Measurements from ENCODE around the gene EHD3.

DNA sequence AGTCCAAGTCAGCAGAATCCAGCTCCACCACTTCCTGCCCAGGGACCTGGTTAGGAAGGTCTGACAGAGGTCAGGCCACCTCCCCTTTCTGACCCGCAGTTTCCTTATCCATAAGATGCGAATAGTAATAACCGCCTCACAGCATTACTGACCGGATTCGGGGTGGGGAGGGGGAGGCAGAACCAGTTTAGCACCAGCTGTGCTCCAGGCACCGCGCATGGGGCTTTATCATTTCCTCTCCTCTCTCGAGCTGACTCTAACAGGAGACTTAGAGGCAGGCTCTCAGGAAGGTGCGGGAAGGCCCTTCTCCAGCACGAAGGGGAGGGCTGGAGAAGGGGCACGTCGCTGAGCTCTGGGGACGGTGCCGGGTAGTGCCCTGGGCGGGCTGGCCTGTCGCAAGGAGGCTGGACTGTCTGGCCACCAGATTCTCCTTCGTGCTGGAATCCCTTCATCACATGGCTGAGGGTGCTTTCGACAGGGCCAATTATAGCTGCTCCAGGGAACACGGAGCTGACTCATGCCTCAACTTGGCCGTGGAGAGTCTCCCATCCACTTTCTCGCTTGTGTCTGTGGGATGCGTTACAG lies 5.7 kb downstream of the EHD3 start:
- no peak for TF ChIP-seq POLR2A (IDR thresholded peaks at IDR 0.05)
- TF ChIP-seq, protein P1, sequence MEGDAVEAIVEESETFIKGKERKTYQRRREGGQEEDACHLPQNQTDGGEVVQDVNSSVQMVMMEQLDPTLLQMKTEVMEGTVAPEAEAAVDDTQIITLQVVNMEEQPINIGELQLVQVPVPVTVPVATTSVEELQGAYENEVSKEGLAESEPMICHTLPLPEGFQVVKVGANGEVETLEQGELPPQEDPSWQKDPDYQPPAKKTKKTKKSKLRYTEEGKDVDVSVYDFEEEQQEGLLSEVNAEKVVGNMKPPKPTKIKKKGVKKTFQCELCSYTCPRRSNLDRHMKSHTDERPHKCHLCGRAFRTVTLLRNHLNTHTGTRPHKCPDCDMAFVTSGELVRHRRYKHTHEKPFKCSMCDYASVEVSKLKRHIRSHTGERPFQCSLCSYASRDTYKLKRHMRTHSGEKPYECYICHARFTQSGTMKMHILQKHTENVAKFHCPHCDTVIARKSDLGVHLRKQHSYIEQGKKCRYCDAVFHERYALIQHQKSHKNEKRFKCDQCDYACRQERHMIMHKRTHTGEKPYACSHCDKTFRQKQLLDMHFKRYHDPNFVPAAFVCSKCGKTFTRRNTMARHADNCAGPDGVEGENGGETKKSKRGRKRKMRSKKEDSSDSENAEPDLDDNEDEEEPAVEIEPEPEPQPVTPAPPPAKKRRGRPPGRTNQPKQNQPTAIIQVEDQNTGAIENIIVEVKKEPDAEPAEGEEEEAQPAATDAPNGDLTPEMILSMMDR (IDR thresholded peaks at IDR 0.05), result no peak

Measured in Peyer's patch (tissue), 4 donors.